Activated T-helper 9 cell treated with anti-CD3 and anti-CD28 coated beads, Interleukin-2, amount 50 U/mL, for 16 hours (primary cell): Measurements from ENCODE around the gene PTBP3.
"Not testable (repeated sequence)": the region's sequence is repeated elsewhere in the genome, so short reads cannot be mapped to it uniquely, and the experiment has no call there.

Source experiments
- DNase-seq: peaks from one replicate; pipeline ENCODE4 v3.0.0-alpha.2; 2020; ENCODE audit warnings: low read depth

The PTBP3 gene, protein sequence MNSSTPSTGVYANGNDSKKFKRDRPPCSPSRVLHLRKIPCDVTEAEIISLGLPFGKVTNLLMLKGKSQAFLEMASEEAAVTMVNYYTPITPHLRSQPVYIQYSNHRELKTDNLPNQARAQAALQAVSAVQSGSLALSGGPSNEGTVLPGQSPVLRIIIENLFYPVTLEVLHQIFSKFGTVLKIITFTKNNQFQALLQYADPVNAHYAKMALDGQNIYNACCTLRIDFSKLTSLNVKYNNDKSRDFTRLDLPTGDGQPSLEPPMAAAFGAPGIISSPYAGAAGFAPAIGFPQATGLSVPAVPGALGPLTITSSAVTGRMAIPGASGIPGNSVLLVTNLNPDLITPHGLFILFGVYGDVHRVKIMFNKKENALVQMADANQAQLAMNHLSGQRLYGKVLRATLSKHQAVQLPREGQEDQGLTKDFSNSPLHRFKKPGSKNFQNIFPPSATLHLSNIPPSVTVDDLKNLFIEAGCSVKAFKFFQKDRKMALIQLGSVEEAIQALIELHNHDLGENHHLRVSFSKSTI

DNA sequence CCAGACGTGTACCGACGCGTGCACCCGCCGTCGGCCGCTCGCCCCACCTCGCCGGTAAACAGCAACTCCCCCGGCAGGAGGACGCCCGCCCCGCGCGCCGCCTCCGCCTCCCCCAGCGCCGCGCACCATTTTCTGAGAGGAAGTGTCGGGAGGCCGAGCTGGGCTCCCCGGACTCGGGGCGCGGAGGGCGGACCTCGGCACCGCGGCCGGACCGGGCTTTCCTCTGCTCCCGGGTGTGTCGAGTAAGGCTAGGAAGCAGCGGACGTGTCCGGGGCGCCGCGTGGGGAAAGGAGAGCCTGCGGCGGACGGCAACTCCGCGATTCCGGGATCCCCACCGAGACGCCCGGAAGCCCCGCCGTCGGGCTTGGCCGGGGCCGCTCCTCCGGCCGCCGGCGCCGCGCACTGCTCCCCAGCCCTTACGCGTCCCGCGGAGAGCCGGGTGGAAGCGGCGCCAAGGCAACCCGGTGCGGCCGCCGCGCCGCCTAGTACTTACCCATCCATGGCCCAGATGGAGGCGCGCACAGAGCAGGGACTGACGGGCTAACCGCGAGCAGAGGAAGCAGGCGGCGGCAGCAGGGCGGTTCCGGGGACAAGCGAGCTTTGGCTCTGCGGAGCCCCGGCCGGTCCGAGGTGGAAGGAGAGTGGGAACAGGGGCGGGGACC lies at the start of gene PTBP3:
PTBP3 (minus strand) TSS at position 643 of the 662 bp plus-strand sequence. CDS start 35,754 bp downstream, outside the sequence.
- peak; percentile 73 for DNase-seq

DNA sequence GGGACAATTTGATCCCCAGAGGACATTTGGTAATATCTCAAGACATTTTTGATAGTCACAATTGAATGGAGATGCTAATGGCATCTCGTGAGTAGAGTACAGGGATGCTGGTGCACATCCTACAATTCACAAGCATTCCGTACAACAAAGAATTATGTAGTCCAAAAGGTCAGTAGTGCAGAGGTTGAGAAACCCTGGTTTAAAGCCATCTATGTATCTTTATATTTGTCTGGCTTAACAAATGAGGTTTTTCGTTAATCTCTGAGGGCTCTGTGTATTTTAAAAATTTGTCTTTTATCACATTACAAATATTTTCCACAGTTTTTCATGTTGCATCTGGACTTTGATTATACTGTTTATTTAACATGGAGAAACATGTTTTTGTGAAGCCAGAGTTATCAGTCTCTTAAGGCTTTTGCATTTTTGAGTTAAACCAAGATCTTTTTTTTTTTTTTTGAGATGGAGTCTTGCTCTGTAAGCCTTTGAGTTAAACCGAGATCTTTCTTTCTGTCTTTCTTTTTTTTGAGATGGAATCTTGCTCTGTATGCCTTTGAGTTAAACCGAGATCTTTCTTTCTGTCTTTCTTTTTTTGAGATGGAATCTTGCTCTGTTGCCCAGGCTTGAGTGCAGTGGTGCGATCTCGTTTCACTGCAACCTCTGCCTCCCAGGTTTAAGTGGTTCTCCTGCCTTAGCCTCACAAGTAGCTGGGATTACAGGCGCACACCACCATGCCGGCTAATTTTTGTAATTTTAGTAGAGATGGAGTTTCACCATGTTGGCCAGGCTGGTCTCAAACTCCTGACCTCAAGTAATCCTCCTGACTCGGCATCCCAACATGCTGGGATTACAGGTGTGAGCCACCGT lies 49.3 kb upstream of the PTBP3 start:
- DNase-seq: no peak

DNA sequence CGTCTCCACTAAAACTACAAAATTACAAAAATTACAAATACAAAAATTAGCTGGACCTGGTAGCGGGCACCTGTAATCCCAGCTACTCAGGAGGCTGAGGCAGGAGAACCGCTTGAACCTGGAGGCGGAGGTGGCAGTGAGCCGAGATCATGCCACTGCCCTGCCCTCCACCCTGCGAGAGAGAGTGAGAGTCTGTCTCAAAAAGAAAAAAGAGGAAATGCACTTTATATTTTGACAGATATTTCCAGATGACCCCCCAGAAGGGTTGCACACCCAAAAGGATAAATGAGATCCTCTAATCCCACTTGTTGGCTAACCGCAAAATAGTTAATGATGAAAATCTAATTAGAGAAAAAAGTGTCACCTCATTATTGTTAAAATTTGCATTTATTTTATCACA lies 48.6 kb upstream of the PTBP3 start:
- no peak for DNase-seq

DNA sequence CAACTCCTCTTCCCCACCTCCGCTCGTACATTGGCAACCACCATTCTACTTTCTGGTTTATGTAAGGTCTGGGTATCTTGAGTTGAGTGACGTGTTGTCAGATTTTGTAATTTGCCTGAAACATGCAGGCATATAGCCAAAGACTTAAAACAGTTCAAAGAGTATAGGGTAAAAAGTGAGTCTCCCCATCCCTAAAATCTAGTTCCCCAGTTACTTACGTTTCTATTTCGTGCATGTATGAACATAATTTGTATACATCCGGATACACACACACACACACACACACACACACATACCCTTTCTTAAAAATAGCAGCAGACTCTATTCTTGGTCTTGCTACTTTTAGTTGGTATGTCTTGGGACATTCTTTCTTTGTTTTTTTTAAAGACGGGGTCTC lies 47.4 kb upstream of the PTBP3 start:
- DNase-seq: no peak

DNA sequence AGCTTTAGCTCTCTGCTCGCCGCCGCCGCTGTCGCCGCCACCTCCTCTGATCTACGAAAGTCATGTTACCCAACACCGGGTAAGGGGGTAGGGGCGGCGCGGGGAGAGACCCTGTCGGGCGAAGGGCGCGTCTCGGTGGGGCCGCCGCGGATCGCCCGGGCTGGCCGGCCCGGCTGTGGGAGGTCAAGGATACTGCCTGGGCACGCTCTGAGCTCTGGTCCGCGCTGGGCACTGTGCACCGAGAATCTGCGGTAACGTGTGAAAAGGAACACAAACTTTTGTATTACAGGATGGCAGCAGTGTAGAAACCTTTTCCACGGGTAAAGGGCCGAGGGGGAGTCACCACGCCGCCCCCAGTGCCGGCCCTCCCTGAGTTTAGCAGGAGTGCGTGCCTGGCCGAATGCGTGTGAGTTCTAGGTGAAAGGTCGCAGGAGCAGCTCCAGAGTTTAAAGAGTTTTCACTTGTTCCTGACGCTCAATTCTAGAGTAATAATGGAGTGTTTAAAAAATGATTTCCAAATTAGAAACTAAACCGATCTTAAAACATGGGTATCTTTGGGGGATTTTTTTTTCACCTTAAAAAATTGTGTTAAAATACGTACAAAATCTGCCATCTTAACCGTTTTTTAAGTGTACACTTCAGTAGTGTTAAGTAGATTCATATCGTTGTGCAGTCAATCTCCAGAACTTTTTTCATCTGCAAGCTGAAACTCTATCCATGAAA lies 46.8 kb upstream of the PTBP3 start, which contains the start of gene HSDL2:
HSDL2 (plus strand) TSS at position 7 of the 723 bp plus-strand sequence; CDS start at position 63, 56 bp downstream.
- DNase-seq: peak; percentile 3

DNA sequence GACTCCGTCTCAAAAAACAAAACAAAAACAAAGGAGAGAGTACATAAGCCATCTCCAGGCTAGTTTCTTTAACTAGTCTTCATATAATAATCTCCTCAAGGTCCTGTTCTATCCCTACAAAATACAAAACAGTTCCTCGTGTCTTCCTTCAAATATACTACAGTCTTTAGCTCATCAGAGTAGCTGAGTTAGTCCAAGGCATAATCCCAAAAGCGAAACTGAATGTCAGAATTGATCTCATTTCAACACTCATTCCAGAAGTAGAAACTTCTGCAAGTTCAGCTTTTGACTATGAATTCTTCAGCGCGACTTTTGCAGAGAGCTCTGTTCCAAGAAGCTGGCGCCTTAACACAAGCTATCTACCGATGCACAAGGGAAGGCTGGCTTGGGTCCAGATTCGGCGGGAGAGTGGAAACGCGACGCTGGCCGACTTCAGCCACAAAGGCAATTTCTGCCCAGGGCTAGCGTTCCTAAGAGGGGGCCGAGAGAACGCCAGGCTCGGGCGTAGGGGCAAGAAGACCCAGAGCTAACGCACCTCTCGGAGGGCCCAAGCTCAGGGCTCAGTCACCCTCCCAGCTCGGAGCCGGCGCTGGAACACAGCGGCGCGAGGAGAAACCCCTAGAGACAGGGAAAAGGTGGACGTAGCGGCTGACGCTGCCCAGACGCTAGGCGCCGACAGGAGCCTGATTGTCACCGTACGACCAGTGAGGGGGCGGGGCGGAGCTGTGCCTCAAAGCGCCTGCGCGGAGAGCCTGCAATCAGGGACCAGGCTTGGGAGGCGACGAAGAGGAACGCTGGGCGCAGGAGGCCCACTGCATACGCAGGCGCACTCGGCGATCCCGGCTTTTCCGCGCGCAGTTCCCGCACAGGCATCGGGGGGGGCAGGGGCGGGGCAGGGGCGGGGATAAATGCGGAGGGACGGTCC lies 46.0 kb upstream of the PTBP3 start:
- peak; percentile 96 for DNase-seq

DNA sequence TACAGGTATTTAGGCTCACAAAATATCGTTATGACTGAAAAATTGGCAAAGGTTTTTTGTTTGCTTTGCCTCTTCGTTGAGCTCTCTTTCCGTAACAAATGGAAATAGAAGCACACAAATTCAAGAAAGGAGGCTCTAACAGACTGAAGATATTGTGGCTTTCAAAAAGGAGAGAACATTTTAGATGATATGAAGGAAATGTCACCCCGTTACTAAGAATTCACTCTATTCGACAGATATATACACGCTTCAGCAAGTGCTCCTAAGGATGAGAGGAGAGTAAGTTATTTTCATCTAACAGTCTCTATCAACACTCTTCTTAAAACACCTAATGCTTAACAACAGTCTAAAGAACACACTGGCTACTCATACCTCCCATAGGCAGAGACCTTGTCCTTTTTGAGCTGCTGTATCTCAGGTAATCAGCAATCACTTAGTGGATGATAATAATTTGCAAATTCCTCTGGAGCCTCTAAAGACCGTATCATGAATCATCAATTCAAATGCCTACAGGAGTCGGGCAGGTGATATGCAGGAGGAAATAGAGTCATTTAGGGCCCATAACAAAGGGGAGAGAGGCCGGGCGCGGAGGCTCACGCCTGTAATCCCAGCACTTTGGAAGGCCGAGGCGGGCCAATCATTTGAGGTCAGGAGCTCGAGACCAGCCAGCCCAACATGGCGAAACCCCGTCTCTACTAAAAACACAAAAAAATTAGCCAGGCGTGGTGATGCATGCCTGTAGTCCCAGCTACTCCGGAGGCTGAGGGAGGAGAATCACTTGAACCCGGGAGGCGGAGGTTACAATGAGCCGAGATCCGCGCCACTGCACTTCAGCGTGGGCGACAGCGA lies 45.1 kb upstream of the PTBP3 start:
- peak; percentile 6 for DNase-seq

DNA sequence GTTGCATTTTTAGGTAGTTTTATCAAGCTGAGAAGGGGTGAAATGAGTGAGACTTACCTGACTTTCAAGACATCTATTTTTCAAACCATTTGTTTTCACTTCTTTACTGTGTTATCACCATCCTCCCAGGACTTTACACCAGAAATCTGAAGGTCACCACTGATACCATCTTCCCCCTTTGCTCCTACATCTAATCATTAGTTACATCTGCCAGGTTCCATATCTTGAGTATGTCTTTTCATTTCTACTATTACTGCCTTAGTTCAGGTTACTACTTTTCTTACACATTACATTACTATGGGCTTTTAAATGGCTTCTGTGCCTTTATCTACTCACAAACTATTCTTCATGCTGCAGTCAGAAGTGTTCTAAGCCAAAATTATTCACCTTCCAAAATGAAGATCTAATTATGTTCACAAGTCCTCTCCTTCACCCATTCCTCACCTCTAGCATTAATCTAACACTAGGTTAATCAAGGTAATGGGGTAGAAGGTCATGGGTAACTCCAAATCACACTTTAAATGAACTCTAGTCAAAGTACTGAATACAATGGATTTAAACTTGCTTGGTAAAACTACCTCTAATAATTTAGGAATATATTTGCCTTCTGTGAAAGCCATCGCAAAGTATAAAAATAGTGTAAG lies 44.4 kb upstream of the PTBP3 start:
- no peak for DNase-seq

DNA sequence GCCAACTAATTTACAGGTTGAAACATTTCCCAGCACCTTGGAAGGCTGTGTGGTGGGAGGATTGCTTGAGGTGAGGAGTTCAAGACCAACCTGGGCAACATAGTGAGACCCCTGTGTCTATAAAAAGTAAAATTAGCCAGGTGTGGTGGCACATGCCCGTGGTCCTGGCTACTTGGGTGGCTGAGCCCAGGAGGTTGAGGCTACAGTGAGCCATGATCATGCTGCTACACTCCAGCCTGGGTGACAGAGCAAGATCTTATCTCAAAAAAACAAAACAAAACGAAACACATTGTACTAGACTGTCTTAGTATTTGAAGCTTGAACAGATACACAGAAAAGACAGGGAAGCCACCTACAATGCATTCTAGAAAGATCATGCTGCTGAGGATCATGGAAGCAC lies 43.7 kb upstream of the PTBP3 start:
- DNase-seq: no peak

DNA sequence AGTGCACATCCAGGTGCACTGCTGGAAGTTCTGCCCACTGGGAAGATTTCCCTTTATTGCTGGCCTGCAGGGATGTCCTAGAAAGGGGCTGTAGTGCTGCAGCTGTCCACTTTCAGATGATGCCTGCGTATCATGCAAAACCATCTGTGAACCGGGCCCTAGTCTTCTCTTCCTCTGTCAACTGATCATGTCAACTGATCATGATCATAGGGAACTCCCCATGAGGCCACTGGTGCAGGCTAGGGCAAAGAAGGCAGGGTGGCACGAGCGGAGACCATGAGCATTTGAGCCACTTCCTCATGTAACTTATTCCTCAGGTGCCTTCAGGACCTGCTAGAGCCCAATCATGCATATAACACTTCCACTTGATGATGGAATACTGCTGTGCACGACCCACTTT lies 41.9 kb upstream of the PTBP3 start:
- DNase-seq: no peak

DNA sequence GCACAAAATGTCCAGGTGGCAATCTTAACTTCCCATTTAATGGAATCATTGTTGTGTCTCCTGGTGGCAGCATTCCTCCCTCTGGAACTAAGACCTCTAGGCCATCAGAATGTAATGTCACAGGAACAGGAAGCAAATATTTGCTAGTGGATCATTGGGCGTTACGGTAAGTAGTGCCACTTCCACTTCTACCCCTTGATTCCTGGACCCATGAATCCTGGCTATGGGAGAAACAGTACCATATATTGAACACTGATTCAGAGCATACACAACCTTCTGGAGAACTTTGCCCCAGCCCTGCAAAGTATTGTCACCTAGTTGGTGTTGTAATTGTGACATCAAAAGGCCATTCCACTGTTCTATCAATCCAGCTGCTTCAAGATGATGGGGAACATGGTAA lies 40.8 kb upstream of the PTBP3 start:
- not testable (repeated sequence) for DNase-seq

DNA sequence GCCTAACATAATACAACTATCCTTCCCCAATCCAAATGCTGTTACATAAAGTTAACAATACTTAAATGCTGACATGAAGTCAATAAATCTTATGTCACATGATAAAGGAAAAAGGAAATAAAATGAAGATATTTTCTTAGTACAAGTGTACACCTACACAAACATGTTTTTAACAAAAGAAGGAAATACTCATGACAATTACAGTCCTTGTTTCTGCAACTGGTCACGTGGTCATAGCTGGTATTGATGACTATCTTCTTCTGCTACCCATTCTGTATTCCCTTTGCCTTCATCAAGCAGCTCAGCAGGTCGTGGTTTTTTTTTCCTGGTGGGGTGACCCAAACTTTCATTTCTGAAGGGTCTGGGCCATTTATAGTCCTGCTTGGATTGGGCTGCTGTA lies 40.2 kb upstream of the PTBP3 start:
- DNase-seq: not testable (repeated sequence)

DNA sequence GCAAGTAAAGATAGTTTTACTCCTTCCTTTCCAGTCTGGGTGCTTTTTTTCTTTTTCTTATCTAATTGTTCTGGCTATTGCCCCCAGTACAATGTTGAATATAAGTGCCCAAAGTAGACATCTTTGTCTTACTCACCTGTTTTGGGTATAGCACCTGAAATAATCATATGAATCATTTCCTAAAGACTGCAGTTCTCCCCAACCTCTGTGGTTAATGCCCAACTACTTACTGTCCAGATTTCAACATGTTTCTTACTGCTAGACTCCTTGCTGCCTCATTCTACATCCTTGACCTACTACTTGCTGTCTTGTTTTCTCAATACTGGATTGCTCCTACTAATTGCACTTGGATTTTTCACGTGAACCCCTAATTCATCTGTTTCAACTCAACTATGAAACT lies 37.6 kb upstream of the PTBP3 start:
- DNase-seq: no peak

DNA sequence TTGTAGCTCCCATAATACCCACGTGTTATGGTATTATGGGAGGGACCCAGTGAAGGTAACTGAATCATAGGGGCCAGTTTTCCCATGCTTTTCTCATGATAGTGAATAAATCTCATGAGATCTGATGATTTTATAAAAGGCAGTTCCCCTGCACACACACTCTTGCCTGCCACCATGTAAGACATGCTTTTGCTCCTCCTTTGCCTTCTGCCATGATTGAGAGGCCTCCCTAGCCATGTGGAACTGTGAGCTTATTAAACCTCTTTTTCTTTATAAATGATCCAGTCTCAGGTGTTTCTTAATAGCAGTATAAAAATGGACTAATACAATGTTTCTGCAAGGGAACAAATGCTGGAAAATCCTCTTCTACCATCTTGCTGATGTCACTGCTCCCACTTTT lies 36.4 kb upstream of the PTBP3 start:
- no peak for DNase-seq

DNA sequence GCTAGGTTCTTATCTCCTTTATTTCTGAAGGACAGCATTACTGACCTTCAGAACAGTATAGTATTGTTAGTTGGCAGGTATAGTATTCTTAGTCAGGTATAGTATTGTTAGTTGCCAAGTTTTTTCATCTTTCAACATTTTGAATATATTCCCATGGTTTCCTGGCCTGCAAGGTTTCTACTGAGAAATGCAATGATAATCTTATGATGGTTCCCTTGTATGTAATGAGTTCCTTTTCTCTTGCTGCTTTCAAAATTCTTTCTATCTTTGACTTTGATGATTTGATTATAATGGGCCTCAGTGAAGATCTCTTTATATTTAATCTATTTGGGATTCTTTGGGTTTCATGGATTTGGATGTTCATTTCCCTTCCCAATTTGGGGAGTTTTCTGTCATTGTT lies 34.0 kb upstream of the PTBP3 start:
- DNase-seq: no peak

DNA sequence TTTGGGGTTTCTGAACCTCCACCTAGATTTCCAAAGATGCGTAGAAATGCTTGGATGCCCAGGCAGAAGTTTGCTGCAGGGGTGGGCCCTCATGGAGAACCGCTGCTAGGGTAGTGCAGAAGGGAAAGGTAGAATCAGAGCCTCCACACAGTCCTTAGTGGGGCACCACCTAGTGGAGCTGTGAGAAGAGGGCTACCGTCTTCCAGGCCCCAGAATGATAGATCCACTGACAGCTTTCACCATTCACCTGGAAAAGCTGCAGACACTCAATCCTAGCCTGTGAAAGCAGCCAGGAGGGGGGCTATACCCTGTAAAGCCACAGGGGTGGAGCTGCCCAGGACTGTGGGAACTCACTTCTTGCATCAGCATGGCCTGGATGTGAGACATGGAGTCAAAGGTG lies 33.2 kb upstream of the PTBP3 start:
- no peak for DNase-seq

DNA sequence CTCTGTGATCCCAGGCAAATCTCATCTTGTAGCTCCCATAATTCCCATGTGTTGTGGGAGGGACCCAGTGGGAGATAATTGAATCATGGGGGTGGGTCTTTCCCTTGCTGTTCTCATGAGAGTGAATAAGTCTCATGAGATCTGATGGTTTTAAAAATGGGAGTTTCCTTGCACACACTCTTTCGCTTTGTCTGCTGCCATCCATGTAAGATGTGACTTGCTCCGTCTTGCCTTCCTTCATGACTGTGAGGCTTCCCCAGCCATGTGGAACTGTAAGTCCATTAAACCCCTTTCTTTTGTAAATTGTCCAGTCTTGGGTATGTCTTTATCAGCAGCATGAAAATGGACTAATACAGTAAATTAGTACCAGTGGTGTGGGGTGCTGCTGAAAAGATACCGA lies 31.8 kb upstream of the PTBP3 start:
- DNase-seq: not testable (repeated sequence)

DNA sequence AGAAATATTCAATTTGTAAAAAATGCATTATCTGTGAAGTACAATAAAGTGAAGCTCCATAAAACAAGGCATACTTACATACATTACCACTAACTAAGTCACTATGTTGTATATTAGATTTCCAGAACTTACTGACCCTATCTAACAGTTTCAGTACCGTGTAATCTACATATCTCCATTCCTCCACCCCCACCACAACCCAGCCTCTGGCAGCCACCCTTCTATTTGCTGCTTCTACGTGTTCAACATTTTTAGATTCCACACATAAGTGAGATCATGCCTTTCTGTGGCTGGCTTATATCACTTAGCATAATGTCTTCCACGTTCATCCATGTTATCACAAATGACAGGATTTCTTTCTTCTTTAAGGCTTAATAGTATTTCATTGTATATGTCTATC lies 31.3 kb upstream of the PTBP3 start:
- DNase-seq: no peak

DNA sequence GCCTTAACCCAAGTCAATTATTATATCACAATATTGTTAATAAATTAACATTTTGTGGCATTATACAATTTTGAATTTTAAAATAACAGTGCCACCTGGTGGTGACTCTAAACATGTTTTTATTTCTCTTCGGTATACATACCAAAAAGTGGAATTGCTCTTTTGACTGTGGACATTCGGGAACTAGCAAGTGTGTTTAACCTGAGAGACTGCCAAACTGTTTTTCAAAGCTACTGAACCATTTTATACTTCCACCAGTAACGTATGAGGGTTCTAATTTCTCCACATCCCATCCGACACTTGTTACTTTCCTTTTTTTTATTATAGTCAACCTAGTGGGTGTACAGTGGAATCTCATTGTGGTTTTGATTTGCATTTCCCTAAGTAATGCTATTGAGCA lies 28.2 kb upstream of the PTBP3 start:
- DNase-seq: no peak
